ENCODE results near the gene ZNF283.

The ZNF283 gene

DNA sequence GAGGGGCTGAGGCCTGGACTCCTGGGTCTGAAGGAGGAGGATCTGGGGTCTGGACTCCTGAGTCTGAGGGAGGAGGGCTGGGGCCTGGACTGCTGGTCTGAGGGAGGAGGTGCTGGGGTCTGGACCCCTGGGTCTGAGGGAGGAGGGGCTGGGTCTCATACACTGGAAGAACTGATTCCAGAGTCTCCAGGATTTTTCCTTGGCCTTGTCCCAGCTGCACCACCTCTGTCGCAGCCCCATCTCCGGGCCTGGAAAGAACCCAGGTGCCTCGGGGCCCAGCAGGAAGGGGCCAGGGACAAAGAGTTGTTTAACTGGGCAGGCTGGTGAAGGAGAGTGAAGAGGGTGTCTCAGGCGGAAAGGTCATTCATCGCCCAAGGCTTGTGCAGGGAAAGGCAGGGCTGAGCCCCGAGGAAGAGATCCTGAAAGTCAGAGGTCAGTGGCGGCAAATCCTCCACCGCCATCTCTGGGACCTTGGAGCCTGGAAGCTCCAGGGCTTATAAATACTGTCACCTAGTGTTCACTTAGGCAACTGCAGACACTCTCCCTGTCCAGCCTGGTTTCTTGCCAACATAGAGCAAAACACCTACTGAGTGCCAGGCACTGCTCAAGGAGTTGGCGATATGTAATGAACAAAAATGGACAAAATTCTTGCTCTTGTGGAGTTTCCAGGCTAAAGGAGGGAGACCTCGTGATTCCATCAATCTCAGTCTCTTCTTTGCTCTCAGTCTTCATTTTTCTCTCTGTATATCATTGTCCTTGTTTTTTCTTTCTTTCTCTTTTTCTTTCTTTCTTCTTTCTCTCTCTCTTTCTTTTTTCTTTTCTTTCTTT lies 41.9 kb upstream of the ZNF283 start:
- no peaks in the 10 kb centered on the region for H3K9me3 ChIP-seq (ENCODE audit: control insufficient read depth, low read length)
- DNase-seq (ENCODE audit: low read depth), result peak; percentile 90
- no peaks in the 10 kb centered on the region for H3K27me3 ChIP-seq (replicated peaks; ENCODE audit: control insufficient read depth, insufficient read depth, low read length)
- H3K4me3 ChIP-seq (ENCODE audit: low read length), result no peak overlapping the region
- H3K4me1 ChIP-seq (ENCODE audit: control insufficient read depth, insufficient read depth, low read length), result peaks cover 25% of the 10 kb centered on the region
- no peaks in the 10 kb centered on the region for H3K36me3 ChIP-seq (ENCODE audit: control insufficient read depth, insufficient read depth, low read length, severe bottlenecking)
- peak overlapping the region; percentile 32 for H3K9ac ChIP-seq (ENCODE audit: low read length)

DNA sequence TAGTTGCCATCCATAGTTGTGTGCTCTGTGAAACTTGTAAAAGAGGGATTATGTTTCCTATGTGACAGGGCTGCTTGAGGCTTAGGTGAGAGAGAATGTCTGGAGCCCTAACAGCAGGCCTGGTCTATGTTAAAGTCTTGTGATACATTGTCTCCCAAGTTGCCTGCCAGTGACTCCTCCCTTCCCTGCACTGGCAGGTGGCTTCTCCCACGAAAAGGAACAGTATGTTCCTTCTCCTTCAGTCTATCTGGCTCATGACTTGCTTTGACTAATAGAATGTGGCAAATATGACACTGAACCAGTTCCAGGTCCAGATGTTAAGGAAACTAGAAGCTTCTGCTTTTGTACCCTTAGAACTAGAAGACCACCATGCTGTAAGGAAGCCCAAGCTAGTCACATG lies 40.5 kb upstream of the ZNF283 start:
- Histone ChIP-seq H3K9me3 (ENCODE audit: control insufficient read depth, low read length) (no peaks in the 10 kb centered on the region), H3K27me3 (replicated peaks; ENCODE audit: control insufficient read depth, insufficient read depth, low read length) (peaks cover 6% of the 10 kb centered on the region), H3K4me1 (ENCODE audit: control insufficient read depth, insufficient read depth, low read length) (peaks cover 16% of the 10 kb centered on the region), H3K4me3 (ENCODE audit: low read length) (no peak overlapping the region), H3K36me3 (ENCODE audit: control insufficient read depth, insufficient read depth, low read length, severe bottlenecking) (no peaks in the 10 kb centered on the region), H3K9ac (ENCODE audit: low read length) (no peak overlapping the region)
- DNase-seq (ENCODE audit: low read depth), result no peak

DNA sequence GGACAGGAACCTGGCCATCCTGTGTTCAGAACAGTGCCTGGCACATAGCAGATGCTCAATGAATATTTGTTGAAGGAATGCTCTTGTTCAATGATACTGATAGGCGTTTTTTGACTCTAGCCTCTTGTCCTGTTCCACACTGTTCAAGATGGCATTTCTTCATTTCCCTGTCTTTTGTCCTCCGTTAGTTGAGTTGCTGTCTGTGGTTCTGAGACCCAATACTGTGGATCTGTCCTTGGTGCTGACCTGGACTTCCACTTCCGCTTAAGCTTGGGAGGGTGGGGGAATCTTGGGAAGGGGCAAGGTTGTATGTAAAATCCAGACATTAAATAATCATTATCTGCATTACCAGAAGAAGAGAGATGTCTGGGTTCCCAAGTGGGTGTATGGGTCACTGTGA lies 38.1 kb upstream of the ZNF283 start:
- Histone ChIP-seq H3K4me1 (ENCODE audit: control insufficient read depth, insufficient read depth, low read length) (peaks cover 12% of the 10 kb centered on the region), H3K9ac (ENCODE audit: low read length) (no peak overlapping the region)
- DNase-seq (ENCODE audit: low read depth), result peak; percentile 71

DNA sequence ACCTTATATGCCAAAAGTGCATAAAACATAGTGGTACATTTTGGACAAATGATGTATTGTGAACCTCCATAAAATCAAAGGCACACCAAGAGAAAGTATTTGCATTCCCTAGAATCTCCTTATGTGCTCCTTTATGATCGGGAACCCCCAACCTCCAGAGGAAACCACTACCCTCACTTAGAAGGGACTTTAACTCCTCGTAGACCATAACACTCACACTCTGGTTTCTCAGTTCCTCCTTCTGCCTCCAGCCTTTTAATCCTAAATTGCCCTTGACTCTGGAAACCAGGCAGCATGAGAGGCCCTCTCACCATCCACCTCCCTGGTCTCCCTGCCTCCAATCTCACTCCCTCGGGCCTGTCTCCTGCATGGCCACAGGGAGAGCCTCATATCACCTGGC lies 36.5 kb upstream of the ZNF283 start:
- Histone ChIP-seq H3K4me3 (ENCODE audit: low read length) (no peak overlapping the region), H3K27me3 (replicated peaks; ENCODE audit: control insufficient read depth, insufficient read depth, low read length) (peaks cover 28% of the 10 kb centered on the region), H3K36me3 (ENCODE audit: control insufficient read depth, insufficient read depth, low read length, severe bottlenecking) (no peaks in the 10 kb centered on the region), H3K9me3 (ENCODE audit: control insufficient read depth, low read length) (peaks cover 7% of the 10 kb centered on the region), H3K4me1 (ENCODE audit: control insufficient read depth, insufficient read depth, low read length) (no peaks in the 10 kb centered on the region), H3K9ac (ENCODE audit: low read length) (no peak overlapping the region)
- DNase-seq (ENCODE audit: low read depth), result no peak

More for the DNA sequence above, 38.1 kb upstream of the ZNF283 start:
- H3K27me3 ChIP-seq (replicated peaks; ENCODE audit: control insufficient read depth, insufficient read depth, low read length), result peaks cover 17% of the 10 kb centered on the region
- no peaks in the 10 kb centered on the region for H3K9me3 ChIP-seq (ENCODE audit: control insufficient read depth, low read length)
- H3K4me3 ChIP-seq (ENCODE audit: low read length), result no peak overlapping the region
- H3K36me3 ChIP-seq (ENCODE audit: control insufficient read depth, insufficient read depth, low read length, severe bottlenecking), result no peaks in the 10 kb centered on the region

DNA sequence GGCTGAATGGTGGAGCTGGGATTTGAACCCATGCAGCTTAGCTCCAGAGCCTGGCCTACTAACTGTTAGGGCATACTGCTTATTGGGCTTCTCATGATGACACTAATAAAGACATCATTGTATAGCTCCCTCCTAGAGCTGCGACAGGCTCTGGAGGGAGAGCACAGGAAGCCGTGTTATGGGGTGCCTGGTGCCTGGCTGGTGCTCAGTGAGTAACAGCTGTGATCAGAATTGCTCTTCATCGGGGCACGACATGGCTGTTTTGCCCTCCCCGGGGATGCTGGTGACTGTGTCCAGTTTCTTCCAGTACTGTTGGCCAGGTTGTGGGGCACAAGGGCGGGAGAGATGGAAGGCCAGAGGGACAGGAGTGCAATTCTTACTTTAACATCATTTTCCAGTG lies 30.0 kb upstream of the ZNF283 start:
- Histone ChIP-seq H3K36me3 (ENCODE audit: control insufficient read depth, insufficient read depth, low read length, severe bottlenecking) (no peaks in the 10 kb centered on the region), H3K27me3 (replicated peaks; ENCODE audit: control insufficient read depth, insufficient read depth, low read length) (peaks cover 53% of the 10 kb centered on the region), H3K4me1 (ENCODE audit: control insufficient read depth, insufficient read depth, low read length) (peaks cover 5% of the 10 kb centered on the region), H3K9ac (ENCODE audit: low read length) (no peak overlapping the region), H3K9me3 (ENCODE audit: control insufficient read depth, low read length) (peaks cover 17% of the 10 kb centered on the region), H3K4me3 (ENCODE audit: low read length) (no peak overlapping the region)
- DNase-seq (ENCODE audit: low read depth), result no peak

DNA sequence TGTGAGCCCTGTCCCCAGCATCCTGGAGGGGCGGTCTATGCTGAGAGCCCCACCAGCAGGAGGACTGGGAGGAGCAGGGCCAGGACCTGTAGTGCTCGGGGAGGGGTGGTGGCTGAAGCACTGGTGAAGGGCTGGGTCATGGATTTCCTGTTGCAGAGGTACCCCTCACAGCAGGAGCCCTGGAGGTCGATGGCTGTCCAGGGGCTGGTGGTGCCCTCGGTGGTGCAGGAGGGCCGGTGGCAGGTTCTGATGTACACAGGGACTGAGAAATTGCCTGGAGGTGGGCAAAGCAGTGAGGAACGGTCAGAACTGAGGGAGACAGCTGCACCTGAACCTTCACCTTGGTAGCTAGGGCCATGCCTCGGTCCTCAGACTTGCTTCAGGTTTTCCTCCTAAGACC lies 29.6 kb upstream of the ZNF283 start:
- Histone ChIP-seq H3K4me1 (ENCODE audit: control insufficient read depth, insufficient read depth, low read length) (peaks cover 5% of the 10 kb centered on the region), H3K4me3 (ENCODE audit: low read length) (no peak overlapping the region), H3K9ac (ENCODE audit: low read length) (no peak overlapping the region), H3K27me3 (replicated peaks; ENCODE audit: control insufficient read depth, insufficient read depth, low read length) (peaks cover 57% of the 10 kb centered on the region), H3K9me3 (ENCODE audit: control insufficient read depth, low read length) (peaks cover 17% of the 10 kb centered on the region), H3K36me3 (ENCODE audit: control insufficient read depth, insufficient read depth, low read length, severe bottlenecking) (no peaks in the 10 kb centered on the region)
- DNase-seq (ENCODE audit: low read depth), result no peak

DNA sequence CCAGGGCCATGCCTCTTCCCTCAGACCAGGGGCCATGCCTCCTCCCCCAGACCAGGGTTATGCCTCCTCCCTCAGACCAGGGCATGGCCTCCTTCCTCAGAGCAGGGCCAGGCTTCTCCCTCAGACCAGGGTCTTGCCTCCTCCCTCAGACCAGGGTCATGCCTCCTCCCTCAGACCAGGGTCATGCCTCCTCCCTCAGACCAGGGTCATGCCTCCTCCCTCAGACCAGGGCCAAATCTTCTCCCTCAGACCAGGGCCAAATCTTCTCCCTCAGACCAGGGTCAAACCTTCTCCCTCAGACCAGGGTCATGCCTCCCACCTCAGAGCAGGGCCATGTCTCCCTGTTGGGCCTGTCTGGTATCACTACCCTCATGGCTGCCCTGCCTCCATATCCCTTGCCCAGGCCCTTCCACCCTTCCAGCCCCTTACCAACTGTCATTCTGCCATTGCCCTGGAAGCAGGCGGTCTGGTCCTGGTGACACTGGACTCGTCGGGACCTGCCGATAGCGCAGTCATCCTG lies 29.0 kb upstream of the ZNF283 start:
- no peak for DNase-seq (ENCODE audit: low read depth)
- H3K9ac ChIP-seq (ENCODE audit: low read length), result no peak overlapping the region
- no peaks in the 10 kb centered on the region for H3K36me3 ChIP-seq (ENCODE audit: control insufficient read depth, insufficient read depth, low read length, severe bottlenecking)
- H3K4me3 ChIP-seq (ENCODE audit: low read length), result peak overlapping the region; percentile 81
- peaks cover 5% of the 10 kb centered on the region for H3K4me1 ChIP-seq (ENCODE audit: control insufficient read depth, insufficient read depth, low read length)
- H3K27me3 ChIP-seq (replicated peaks; ENCODE audit: control insufficient read depth, insufficient read depth, low read length), result peaks cover 57% of the 10 kb centered on the region
- H3K9me3 ChIP-seq (ENCODE audit: control insufficient read depth, low read length), result peaks cover 17% of the 10 kb centered on the region

DNA sequence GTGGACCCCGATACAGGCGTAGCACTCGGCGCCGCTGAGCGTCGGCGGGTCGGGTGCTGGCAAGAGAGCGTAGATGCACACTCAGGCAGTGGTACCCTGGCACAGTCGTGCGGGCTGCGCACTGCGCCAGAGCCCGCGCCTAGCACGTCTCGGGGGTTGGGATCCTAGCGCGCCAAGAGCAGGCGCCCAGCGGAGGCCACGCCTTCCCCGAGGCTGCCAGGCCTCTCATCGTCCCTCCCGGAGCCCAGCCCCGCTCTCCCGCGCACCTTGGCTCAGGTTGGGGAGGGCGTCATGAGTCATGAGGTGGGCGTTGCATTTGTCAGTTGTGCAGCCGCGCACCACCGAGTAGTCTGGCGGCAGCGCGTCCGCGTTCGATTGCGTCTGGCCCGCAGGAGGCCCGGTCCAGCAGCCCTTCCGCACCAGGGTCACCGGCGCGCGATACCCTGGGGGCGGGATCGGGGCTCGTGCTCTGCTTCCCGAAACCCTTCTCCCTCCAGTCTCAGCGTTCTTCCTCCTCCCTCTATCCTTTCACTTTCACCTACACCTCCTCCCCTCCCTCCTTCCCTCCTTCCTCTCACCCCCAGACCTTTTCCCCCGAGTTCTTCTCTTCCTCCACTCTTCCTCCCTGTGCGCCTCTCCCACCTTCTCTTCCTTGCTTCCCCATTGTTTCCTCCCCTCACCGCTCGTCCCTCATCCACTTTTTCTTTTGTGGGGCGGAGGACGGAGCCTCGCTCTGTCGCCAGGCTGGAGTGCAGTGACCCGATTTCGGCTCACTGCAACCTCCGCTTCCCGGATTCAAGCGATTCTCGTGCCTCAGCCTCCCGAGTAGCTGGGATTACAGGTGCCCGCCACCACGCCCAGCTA lies 28.3 kb upstream of the ZNF283 start:
- H3K4me3 ChIP-seq (ENCODE audit: low read length), result peak overlapping the region; percentile 81

DNA sequence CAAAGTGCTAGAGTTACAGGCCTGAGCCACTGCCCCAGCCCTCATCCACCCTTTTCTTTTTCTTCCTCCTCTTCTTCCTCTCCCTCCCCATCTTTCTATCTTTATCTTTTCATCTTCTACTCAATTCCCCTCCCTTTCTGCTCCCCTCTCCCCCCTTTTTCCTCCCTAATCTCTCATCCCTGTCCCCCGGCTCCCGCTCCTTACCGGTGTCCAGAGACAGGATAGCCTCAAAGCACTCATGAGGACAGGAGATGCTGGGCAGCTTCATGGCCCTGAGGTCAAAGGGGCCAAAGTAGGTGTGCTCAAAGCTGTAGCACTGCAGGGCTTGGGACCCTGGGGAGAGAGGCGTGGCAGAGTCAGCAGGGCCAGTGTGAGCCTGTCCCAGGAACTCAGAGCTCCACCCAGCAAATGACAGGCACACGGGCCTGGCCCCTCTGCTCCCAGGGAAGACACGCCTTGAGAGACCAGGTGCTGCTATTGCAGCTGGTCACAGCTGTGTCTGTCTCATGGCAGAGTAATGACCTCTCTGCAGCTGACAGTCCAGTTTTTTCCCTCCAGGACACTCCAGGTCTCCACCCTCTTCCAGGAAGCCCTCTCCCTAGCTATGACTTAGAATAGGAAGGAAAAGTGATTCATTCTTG lies 27.5 kb upstream of the ZNF283 start:
- DNase-seq (ENCODE audit: low read depth), result no peak
- H3K27me3 ChIP-seq (replicated peaks; ENCODE audit: control insufficient read depth, insufficient read depth, low read length), result peaks cover 46% of the 10 kb centered on the region

More for the DNA sequence above, 28.3 kb upstream of the ZNF283 start:
- Histone ChIP-seq H3K36me3 (ENCODE audit: control insufficient read depth, insufficient read depth, low read length, severe bottlenecking) (no peaks in the 10 kb centered on the region), H3K9me3 (ENCODE audit: control insufficient read depth, low read length) (peaks cover 17% of the 10 kb centered on the region), H3K4me1 (ENCODE audit: control insufficient read depth, insufficient read depth, low read length) (peaks cover 5% of the 10 kb centered on the region), H3K27me3 (replicated peaks; ENCODE audit: control insufficient read depth, insufficient read depth, low read length) (peaks cover 51% of the 10 kb centered on the region), H3K9ac (ENCODE audit: low read length) (no peak overlapping the region)
- DNase-seq (ENCODE audit: low read depth), result peak; percentile 21

DNA sequence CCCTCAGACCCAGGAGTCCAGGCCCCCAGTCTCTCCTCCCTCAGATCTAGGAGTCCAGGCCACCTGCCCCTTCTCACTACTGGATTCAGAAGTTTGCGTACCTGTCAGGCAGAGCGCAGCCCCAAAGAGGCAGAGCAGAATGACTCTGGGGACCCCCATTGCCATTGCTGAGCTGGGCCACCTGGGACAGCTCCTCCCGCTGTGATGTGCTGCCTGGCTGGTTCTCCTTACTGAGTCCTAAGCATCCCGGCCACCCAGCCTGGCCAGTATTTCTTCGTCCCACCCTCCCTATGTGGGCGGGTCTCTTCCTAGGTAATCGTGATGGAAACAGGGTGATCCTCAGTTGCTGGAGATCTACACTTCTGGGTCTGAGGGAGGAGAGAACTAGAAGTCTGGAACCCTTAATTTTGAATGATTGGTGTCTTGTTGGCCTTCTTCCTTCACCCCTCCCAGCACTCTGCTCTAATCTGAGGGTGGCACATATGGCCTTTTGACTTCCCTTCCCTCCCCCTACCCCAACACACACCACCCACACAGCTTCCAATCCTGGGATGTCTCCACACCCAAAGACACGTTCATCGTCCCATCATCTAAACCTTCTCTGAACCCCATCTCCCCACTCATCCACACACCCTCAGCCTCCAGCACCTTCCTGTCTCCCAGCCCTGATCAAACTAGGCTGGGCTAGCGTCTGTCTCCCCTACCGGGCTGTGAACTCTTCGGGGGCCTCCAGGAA lies 24.7 kb upstream of the ZNF283 start, which contains the start of gene LYPD5:
Gene LYPD5, minus strand, starts transcription at position 232 of the 736 bp plus-strand sequence. Its CDS starts 67 bp downstream, at position 165.
- no peak for DNase-seq (ENCODE audit: low read depth)

More for the DNA sequence above, 27.5 kb upstream of the ZNF283 start:
- no peak overlapping the region for H3K4me3 ChIP-seq (ENCODE audit: low read length)
- H3K36me3 ChIP-seq (ENCODE audit: control insufficient read depth, insufficient read depth, low read length, severe bottlenecking), result no peaks in the 10 kb centered on the region
- H3K9me3 ChIP-seq (ENCODE audit: control insufficient read depth, low read length), result peaks cover 17% of the 10 kb centered on the region
- peaks cover 5% of the 10 kb centered on the region for H3K4me1 ChIP-seq (ENCODE audit: control insufficient read depth, insufficient read depth, low read length)
- H3K9ac ChIP-seq (ENCODE audit: low read length), result no peak overlapping the region

More for the DNA sequence above, 24.7 kb upstream of the ZNF283 start, which contains the start of gene LYPD5:
- Histone ChIP-seq H3K4me3 (ENCODE audit: low read length) (no peak within 1 kb of the TSS), H3K27me3 (replicated peaks; ENCODE audit: control insufficient read depth, insufficient read depth, low read length) (peaks cover 24% of the 10 kb centered on the region), H3K4me1 (ENCODE audit: control insufficient read depth, insufficient read depth, low read length) (peaks cover 5% of the 10 kb centered on the region), H3K9me3 (ENCODE audit: control insufficient read depth, low read length) (no peaks in the 10 kb centered on the region), H3K9ac (ENCODE audit: low read length) (no peak within 1 kb of the TSS), H3K36me3 (ENCODE audit: control insufficient read depth, insufficient read depth, low read length, severe bottlenecking) (no peaks in the 10 kb centered on the region)

Data from adipocyte (in vitro differentiated cells).